ENCODE data around the gene GALNT2. TPM values are rescaled to one million over a fixed set of nuclear protein-coding genes. Genes with fewer than 3 reads are reported as not detected.

Gene GALNT2
- total and polyA plus RNA-seq, 12 donors: 22.3 to 220 (median 85.7) TPM

GRCh38 chr1:230236301-230237008 is 169.4 kb downstream of the GALNT2 start:
- Histone ChIP-seq H3K27me3 (no peaks in the 10 kb centered on the region), H3K4me3 (no peak overlapping the region), H3K4me1 (replicated peaks in 1 of 2) (peaks cover 6 to 21% of the 10 kb centered on the region in 2 donors), H3K9me3 (replicated peaks in 1 of 3) (peaks cover 0 to 5% (median 0%) of the 10 kb centered on the region in 3 donors), H3K27ac (peak overlapping the region in 2 of 5 donors; percentile 21 to 48), H3K36me3 (replicated peaks in 1 of 2) (no peaks in the 10 kb centered on the region)
- TF ChIP-seq CTCF (IDR thresholded peaks at IDR 0.05) (no peak), POLR2A (IDR thresholded peaks at IDR 0.05) (no peak)
- intact Hi-C loops (cut with DNase I): no loop called here
- WGBS, 4 donors: 88 to 93% (median 89%) methylated on average over 11 of the region's 11 CpGs
- DNase-seq: no peak

GRCh38 chr1:230237009-230237370 is 170.0 kb downstream of the GALNT2 start:
- Histone ChIP-seq H3K36me3 (replicated peaks in 1 of 2) (no peaks in the 10 kb centered on the region), H3K27ac (peak overlapping the region in 3 of 5 donors; percentile 27 to 67 (median 48))

GRCh38 chr1:230237805-230238204 is 170.8 kb downstream of the GALNT2 start:
- TF ChIP-seq POLR2A (IDR thresholded peaks at IDR 0.05): no peak
- TF ChIP-seq CTCF (IDR thresholded peaks at IDR 0.05): no peak
- Histone ChIP-seq H3K27me3 (no peaks in the 10 kb centered on the region), H3K27ac (peak overlapping the region in 2 of 5 donors; percentile 27 to 48), H3K36me3 (replicated peaks in 1 of 2) (no peaks in the 10 kb centered on the region), H3K4me1 (replicated peaks in 1 of 2) (peaks cover 6 to 13% of the 10 kb centered on the region in 2 donors), H3K4me3 (no peak overlapping the region), H3K9me3 (replicated peaks in 1 of 3) (peaks cover 0 to 5% (median 0%) of the 10 kb centered on the region in 3 donors)
- no peak for DNase-seq
- intact Hi-C loops (cut with DNase I): no loop called here
- WGBS, 4 donors: 96 to 98% (median 96%) methylated on average over 5 of the region's 5 CpGs

More at GRCh38 chr1:230237009-230237370, 170.0 kb downstream of the GALNT2 start:
- intact Hi-C loops (cut with DNase I): no loop called here
- no peak for TF ChIP-seq CTCF (IDR thresholded peaks at IDR 0.05)
- DNase-seq: peak in 4 of 7 donors; percentile 41 to 70 (median 53)
- Histone ChIP-seq H3K4me1 (replicated peaks in 1 of 2) (peaks cover 6 to 16% of the 10 kb centered on the region in 2 donors), H3K9me3 (replicated peaks in 1 of 3) (peaks cover 0 to 5% (median 0%) of the 10 kb centered on the region in 3 donors), H3K4me3 (no peak overlapping the region), H3K27me3 (no peaks in the 10 kb centered on the region)
- 30 to 43% (median 34%) methylated on average over 3 of the region's 3 CpGs for WGBS, 4 donors

- H3K4me1 ChIP-seq (replicated peaks in 1 of 2): peaks cover 6 to 13% of the 10 kb centered on the region in 2 donors
- no peak for DNase-seq
- no peaks in the 10 kb centered on the region for H3K27me3 ChIP-seq
- intact Hi-C loops (cut with DNase I): no loop called here
- WGBS, 4 donors: 95 to 99% (median 97%) methylated on average over 5 of the region's 5 CpGs
- H3K36me3 ChIP-seq (replicated peaks in 1 of 2): peaks cover 0 to 5% of the 10 kb centered on the region in 2 donors
- H3K27ac ChIP-seq: no peak overlapping the region
- H3K4me3 ChIP-seq: no peak overlapping the region
- TF ChIP-seq CTCF (IDR thresholded peaks at IDR 0.05) (no peak), POLR2A (IDR thresholded peaks at IDR 0.05) (no peak)
- H3K9me3 ChIP-seq (replicated peaks in 1 of 3): peaks cover 0 to 5% (median 0%) of the 10 kb centered on the region in 3 donors
Measured at GRCh38 chr1:230240446-230241086, 173.5 kb downstream of the GALNT2 start.

Measured in adrenal gland (tissue), 12 donors.